ENCODE data around the gene SDC1. TPM values are rescaled to one million over a fixed set of nuclear protein-coding genes. Genes with fewer than 3 reads are reported as not detected.
"Not testable (repeated sequence)": the region's sequence is repeated elsewhere in the genome, so short reads cannot be mapped to it uniquely, and the experiment has no call there.

SDC1 gene
- total RNA-seq, 6 experiments from 2014 or later = 260 to 452 (median 415) TPM

- intact Hi-C loops (cut with DNase I) = no loop called here
- 52% methylated on average over 3 of the region's 9 CpGs for WGBS (ENCODE audit: insufficient coverage, low coverage, low lambda C conversion rate, missing lambda C conversion rate)
- H3K4me1 ChIP-seq = no peaks in the 10 kb centered on the region
- H3K36me3 ChIP-seq = peaks cover 0 to 10% (median 4%) of the 10 kb centered on the region in 4 donors
- ATAC-seq (peak; percentile 15 to 55 (median 40)), DNase-seq (no peak)
- no peaks in the 10 kb centered on the region for H3K9me3 ChIP-seq
- H3K27me3 ChIP-seq = no peaks in the 10 kb centered on the region
- TF ChIP-seq CTCF (IDR thresholded peaks at IDR 0.05) (no peak), POLR2A (IDR thresholded peaks at IDR 0.05) (no peak)
- H3K27ac ChIP-seq = no peak overlapping the region
- H3K4me3 ChIP-seq = no peak overlapping the region
Measured at GRCh38 chr2:20242727-20243377, 17.9 kb upstream of the SDC1 start.

GRCh38 chr2:20241973-20242726 lies 17.2 kb upstream of the SDC1 start:
- intact Hi-C loops (cut with DNase I) = no loop called here
- H3K4me3 ChIP-seq = no peak overlapping the region
- DNase-seq (no peak), ATAC-seq (peak in 2 of 4 donors; percentile 36)
- no peaks in the 10 kb centered on the region for H3K4me1 ChIP-seq
- H3K27me3 ChIP-seq = no peaks in the 10 kb centered on the region
- H3K36me3 ChIP-seq = peaks cover 0 to 4% (median 1%) of the 10 kb centered on the region in 4 donors
- no peaks in the 10 kb centered on the region for H3K9me3 ChIP-seq
- H3K27ac ChIP-seq = no peak overlapping the region
- 68% methylated on average over 13 of the region's 43 CpGs for WGBS (ENCODE audit: insufficient coverage, low coverage, low lambda C conversion rate, missing lambda C conversion rate)
- TF ChIP-seq POLR2A (IDR thresholded peaks at IDR 0.05) (no peak), CTCF (IDR thresholded peaks at IDR 0.05) (peak; percentile 8 to 45 (median 25))

GRCh38 chr2:20240291-20240690 lies 15.4 kb upstream of the SDC1 start:
- ATAC-seq; H3K27me3 ChIP-seq; H3K4me3 ChIP-seq; H3K36me3 ChIP-seq; H3K27ac ChIP-seq; H3K9me3 ChIP-seq; intact Hi-C loops (cut with DNase I); H3K4me1 ChIP-seq; DNase-seq: not testable (repeated sequence)
- 94% methylated on average over 5 of the region's 6 CpGs for WGBS (ENCODE audit: insufficient coverage, low coverage, low lambda C conversion rate, missing lambda C conversion rate)

DNA sequence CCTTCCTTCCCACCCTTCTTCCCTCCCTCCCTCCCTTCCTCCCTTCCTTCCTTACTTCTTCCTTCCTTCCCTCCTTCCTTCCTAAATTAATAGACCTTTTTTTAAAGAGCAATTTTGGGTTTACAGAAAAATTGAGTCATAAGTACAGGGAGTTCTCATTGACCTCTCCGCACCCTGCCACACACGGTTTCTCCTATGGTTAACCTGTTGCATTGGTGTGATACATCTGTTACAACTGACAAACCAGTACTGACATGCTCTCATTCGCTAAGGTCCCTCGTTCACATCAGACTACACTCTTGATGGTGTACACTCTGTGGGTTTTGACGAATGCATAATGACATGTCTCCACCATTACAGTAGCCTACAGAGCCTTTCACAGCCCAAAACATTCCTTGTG lies 11.6 kb upstream of the SDC1 start:
- no peak for TF ChIP-seq CTCF (IDR thresholded peaks at IDR 0.05)
- no peak for TF ChIP-seq POLR2A (IDR thresholded peaks at IDR 0.05)
- H3K27me3 ChIP-seq = no peaks in the 10 kb centered on the region
- no peak for ATAC-seq
- H3K9me3 ChIP-seq = no peaks in the 10 kb centered on the region
- H3K36me3 ChIP-seq = no peaks in the 10 kb centered on the region
- H3K27ac ChIP-seq = no peak overlapping the region
- H3K4me3 ChIP-seq = no peak overlapping the region
- no peak for DNase-seq
- H3K4me1 ChIP-seq = no peaks in the 10 kb centered on the region
- intact Hi-C loops (cut with DNase I) = loop anchor here in 1 of 2 donors (10.0 kb wide), 1 partner anchor 78 kb away; no protein-coding TSS in a partner anchor
- WGBS (ENCODE audit: insufficient coverage, low coverage, low lambda C conversion rate, missing lambda C conversion rate) = 82% methylated on average over 5 of the region's 5 CpGs

All from right lobe of liver (tissue), 6 donors.